ENCODE results near the gene DUOXA1.
"Not testable (repeated sequence)": the region's sequence is repeated elsewhere in the genome, so short reads cannot be mapped to it uniquely, and the experiment has no call there.

DNA sequence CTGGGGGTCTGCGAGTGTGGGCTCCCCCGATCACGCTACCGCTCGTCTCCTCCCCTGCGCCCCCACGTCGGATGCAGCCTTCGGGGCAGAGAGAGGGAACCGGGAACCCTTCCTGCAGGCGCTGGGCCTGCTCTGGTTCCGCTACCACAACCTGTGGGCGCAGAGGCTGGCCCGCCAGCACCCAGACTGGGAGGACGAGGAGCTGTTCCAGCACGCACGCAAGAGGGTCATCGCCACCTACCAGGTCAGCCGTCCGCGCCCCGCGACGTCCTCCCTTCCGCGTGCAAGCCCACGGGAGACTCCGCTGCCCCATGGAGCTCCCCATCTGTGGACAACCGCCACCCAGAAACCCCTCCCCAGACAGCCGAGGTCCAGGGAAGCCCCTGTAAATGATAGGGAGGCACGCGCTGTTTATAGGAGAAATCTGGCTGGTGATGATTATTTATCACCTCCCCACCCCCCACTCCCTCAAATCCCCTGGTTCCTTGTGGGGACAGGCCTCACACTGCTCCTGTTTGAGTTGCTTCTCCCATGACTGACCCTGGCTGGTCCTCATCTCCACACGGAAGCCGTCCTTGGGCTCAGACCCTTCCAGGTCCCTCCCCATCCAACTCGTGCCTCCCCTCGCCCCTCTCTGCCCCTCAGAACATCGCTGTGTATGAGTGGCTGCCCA is 6.2 kb upstream of the DUOXA1 start:
- TF ChIP-seq, protein P1, sequence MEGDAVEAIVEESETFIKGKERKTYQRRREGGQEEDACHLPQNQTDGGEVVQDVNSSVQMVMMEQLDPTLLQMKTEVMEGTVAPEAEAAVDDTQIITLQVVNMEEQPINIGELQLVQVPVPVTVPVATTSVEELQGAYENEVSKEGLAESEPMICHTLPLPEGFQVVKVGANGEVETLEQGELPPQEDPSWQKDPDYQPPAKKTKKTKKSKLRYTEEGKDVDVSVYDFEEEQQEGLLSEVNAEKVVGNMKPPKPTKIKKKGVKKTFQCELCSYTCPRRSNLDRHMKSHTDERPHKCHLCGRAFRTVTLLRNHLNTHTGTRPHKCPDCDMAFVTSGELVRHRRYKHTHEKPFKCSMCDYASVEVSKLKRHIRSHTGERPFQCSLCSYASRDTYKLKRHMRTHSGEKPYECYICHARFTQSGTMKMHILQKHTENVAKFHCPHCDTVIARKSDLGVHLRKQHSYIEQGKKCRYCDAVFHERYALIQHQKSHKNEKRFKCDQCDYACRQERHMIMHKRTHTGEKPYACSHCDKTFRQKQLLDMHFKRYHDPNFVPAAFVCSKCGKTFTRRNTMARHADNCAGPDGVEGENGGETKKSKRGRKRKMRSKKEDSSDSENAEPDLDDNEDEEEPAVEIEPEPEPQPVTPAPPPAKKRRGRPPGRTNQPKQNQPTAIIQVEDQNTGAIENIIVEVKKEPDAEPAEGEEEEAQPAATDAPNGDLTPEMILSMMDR (conservative IDR thresholded peaks at IDR 0.05; ENCODE audit: low read depth, low read length), result not testable (repeated sequence)
- TF ChIP-seq EZH2 (IDR thresholded peaks at IDR 0.05; ENCODE audit: low read length, unreplicated experiment); EZH2phosphoT487 (IDR thresholded peaks at IDR 0.05; ENCODE audit: borderline replicate concordance, low read length): not testable (repeated sequence)

All from PC-3 (cell line).